CD4-positive, alpha-beta T cell treated with Interleukin-10 for 1 hour (primary cell): Measurements from ENCODE around the gene BHLHA9.
"Not testable (repeated sequence)": the region's sequence is repeated elsewhere in the genome, so short reads cannot be mapped to it uniquely, and the experiment has no call there.

Experiments used
- DNase-seq: peaks from one replicate; pipeline ENCODE4 v3.0.0-alpha.2; 2020

The BHLHA9 gene

DNA sequence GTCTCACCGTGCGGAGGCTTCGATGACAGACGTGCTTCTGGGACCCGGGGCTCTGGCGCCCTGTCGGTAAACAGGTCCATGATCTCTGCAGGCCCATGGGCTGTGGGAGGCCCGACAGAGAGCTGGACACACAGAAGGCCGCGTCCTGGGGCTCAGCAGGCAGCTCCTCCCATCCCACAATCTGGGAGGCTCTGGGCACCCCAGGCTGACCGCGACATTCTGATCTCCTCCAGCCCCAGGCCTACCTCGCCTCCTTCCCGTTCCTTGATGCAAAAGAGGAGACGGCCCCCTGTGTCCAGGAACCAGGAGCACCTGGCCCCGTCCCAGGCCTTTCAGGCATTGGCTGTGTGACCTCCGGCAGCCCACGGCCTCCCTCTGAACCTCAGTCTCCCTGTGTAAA is 32.5 kb downstream of the BHLHA9 start:
- DNase-seq, result no peak

GRCh38 chr17:1304522-1304921 is 34.3 kb downstream of the BHLHA9 start:
- no peak for DNase-seq

- no peak for DNase-seq
These were observed 34.8 kb downstream of the BHLHA9 start for GRCh38 chr17:1304962-1305563.

GRCh38 chr17:1307829-1308228 is 37.6 kb downstream of the BHLHA9 start:
- not testable (repeated sequence) for DNase-seq

GRCh38 chr17:1312261-1312870 is 42.1 kb downstream of the BHLHA9 start:
- DNase-seq, result no peak

DNA sequence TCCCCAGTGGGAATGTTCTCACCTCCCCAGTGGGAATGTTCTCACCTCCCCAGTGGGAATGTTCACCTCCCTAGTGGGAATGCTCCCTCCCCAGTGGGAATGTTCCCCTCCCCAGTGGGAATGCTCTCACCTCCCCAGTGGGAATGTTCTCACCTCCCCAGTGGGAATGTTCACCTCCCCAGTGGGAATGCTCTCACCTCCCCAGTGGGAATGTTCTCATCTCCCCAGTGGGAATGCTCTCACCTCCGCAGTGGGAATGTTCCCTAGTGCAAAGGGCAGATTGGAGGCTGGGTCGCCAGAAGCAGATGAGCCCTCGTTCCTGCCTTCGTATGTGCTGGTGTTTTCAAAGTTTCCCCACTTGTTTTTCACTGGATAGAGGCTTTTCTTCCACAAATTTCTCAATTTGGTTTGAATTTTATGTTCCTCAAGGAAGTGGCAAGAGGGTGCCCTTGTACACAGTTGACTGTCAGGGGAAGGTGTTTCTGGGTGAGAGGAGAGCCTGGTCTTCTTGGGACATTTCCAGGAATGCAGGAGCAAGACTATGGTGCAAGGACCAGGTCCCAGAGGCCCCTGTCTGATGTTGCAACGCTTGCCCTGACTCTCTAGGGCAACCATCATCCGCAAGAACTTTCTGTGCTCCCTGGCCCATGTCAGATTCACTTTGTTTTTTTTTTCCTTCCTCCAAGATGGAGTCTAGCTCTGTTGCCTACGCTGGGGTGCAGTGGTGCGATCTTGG is 43.2 kb downstream of the BHLHA9 start:
- no peak for DNase-seq

DNA sequence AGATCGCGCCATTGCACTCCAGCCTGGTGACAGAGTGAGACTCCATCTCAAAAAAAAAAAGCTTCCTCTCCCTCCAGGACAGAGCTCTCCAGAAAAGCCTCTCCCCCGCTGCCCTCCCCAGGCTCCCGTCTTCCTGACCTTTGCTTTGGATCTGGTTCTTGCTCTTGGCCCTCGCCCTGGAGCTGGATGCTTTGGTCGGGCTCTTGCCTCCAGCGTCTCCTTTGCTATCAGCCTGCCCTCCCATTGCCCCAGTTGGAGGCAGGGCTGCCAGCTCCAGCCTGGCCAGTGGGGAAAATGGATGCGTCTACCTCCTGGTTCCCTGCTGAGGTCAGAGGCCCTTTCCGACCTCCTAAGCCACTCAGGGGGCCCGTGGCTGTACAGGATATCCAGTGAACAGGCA is 45.2 kb downstream of the BHLHA9 start:
- no peak for DNase-seq

- no peak for DNase-seq
These were observed 45.7 kb downstream of the BHLHA9 start for GRCh38 chr17:1315891-1316403.
